Glutamatergic neuron (in vitro differentiated cells): ENCODE results near the gene RTL9. TPM values are rescaled to one million over a fixed set of nuclear protein-coding genes. Genes with fewer than 3 reads are reported as not detected.

ENCODE experiments used
- DNase-seq: peaks from one replicate; pipeline ENCODE4 v3.0.0; 2022
- H3K27ac Mint-ChIP-seq: one replicate; pipeline ENCODE4 v1.8.0; 2020; ENCODE audit warnings: mild to moderate bottlenecking, mixed read lengths, inconsistent platforms; ENCODE audit not compliant: unreplicated experiment
- H3K27me3 Mint-ChIP-seq: one replicate; pipeline ENCODE4 v1.8.0; 2020; ENCODE audit warnings: mild to moderate bottlenecking, moderate library complexity, mixed read lengths, inconsistent platforms; ENCODE audit not compliant: unreplicated experiment
- H3K36me3 Mint-ChIP-seq: one replicate; pipeline ENCODE4 v1.8.0; 2020; ENCODE audit warnings: mild to moderate bottlenecking, mixed read lengths, inconsistent platforms; ENCODE audit not compliant: unreplicated experiment
- H3K4me1 Mint-ChIP-seq: one replicate; pipeline ENCODE4 v1.8.0; 2020; ENCODE audit warnings: mild to moderate bottlenecking, low read depth, mixed read lengths, inconsistent platforms; ENCODE audit not compliant: unreplicated experiment
- H3K4me3 Mint-ChIP-seq: one replicate; pipeline ENCODE4 v1.8.0; 2020; ENCODE audit warnings: mild to moderate bottlenecking, mixed read lengths, inconsistent platforms; ENCODE audit not compliant: unreplicated experiment
- H3K9me3 Mint-ChIP-seq: one replicate; pipeline ENCODE4 v1.8.0; 2020; ENCODE audit warnings: mild to moderate bottlenecking, moderate library complexity, mixed read lengths, inconsistent platforms; ENCODE audit not compliant: unreplicated experiment
- CTCF ChIP-seq: fragments of 200-600 bp; sonication (generic); IDR thresholded peaks from one replicate; pipeline ENCODE4 v1.5.0; 2021; ENCODE audit not compliant: partially characterized antibody, unreplicated experiment
- total RNA-seq: library from RNA; stranded (reverse); fragmentation: NEBNext Ultra II Directional; extraction: Animal tissue kit (Norgen Biotek cat#: 25700); gene quantifications from one replicate; pipeline ENCODE4 v1.2.1, GENCODE V29; 2021; ENCODE audit not compliant: unreplicated experiment

RTL9 gene
- total RNA-seq, 1 donor from 2014 or later, result 1.8 TPM

- no peak overlapping the region for H3K27ac Mint-ChIP-seq
- H3K36me3 Mint-ChIP-seq, result no peaks in the 10 kb centered on the region
- peaks cover under 1% of the 10 kb centered on the region for H3K4me1 Mint-ChIP-seq
- TF ChIP-seq CTCF, result no peak
- DNase-seq, result no peak
- no peak overlapping the region for H3K4me3 Mint-ChIP-seq
- peaks cover 4% of the 10 kb centered on the region for H3K9me3 Mint-ChIP-seq
- no peaks in the 10 kb centered on the region for H3K27me3 Mint-ChIP-seq
These were observed 22.6 kb downstream of the RTL9 start for GRCh38 chrX:110381216-110381615.

GRCh38 chrX:110383414-110383813, 24.8 kb downstream of the RTL9 start:
- no peak for DNase-seq
- Mint-ChIP-seq H3K27me3 (no peaks in the 10 kb centered on the region), H3K9me3 (peaks cover 3% of the 10 kb centered on the region), H3K4me1 (no peaks in the 10 kb centered on the region), H3K27ac (no peak overlapping the region), H3K36me3 (no peaks in the 10 kb centered on the region), H3K4me3 (no peak overlapping the region)
- TF ChIP-seq CTCF, result no peak

GRCh38 chrX:110384490-110384889, 25.8 kb downstream of the RTL9 start:
- Mint-ChIP-seq H3K27ac (no peak overlapping the region), H3K27me3 (no peaks in the 10 kb centered on the region), H3K36me3 (no peaks in the 10 kb centered on the region), H3K4me3 (no peak overlapping the region), H3K4me1 (no peaks in the 10 kb centered on the region), H3K9me3 (no peaks in the 10 kb centered on the region)
- TF ChIP-seq CTCF, result no peak
- no peak for DNase-seq

GRCh38 chrX:110389570-110389969, 30.9 kb downstream of the RTL9 start:
- no peak for DNase-seq
- TF ChIP-seq CTCF, result no peak
- Mint-ChIP-seq H3K4me3 (no peak overlapping the region), H3K27me3 (no peaks in the 10 kb centered on the region), H3K36me3 (no peaks in the 10 kb centered on the region), H3K27ac (no peak overlapping the region), H3K9me3 (no peaks in the 10 kb centered on the region), H3K4me1 (no peaks in the 10 kb centered on the region)

GRCh38 chrX:110391086-110391485, 32.4 kb downstream of the RTL9 start:
- Mint-ChIP-seq H3K9me3 (no peaks in the 10 kb centered on the region), H3K4me1 (no peaks in the 10 kb centered on the region), H3K4me3 (no peak overlapping the region), H3K27me3 (no peaks in the 10 kb centered on the region), H3K36me3 (no peaks in the 10 kb centered on the region), H3K27ac (no peak overlapping the region)
- TF ChIP-seq CTCF, result no peak
- no peak for DNase-seq
